HepG2 (cell line): ENCODE data around the gene SRRM3. TPM values are rescaled to one million over a fixed set of nuclear protein-coding genes. Genes with fewer than 3 reads are reported as not detected.

Experiments used
- ATAC-seq: fragments of 200-7000 bp; cut with Tn5 transposase; 3 replicates; pipeline ENCODE4 v1.9.1; 2020; ENCODE audit warnings: mild to moderate bottlenecking, moderate library complexity
- BruUV-seq: library from RNA; stranded (reverse); fragments of 400-500 nt; replicated peaks from 2 replicates; lab custom pipeline; 2021; lab: Mats Ljungman, UMichigan
- CTCF ChIA-PET: fragments of 300-600 bp; formaldehyde crosslinking; extraction: SDS; loops from one replicate; lab custom pipeline; 2021; ENCODE audit warnings: low total read pairs, inconsistent platforms, low intra/inter-chr PET ratio; lab: Yijun Ruan, JAX
- POLR2A ChIA-PET: fragments of 350-600 bp; sonication (Branson Sonifier 250); formaldehyde crosslinking; loops from one replicate; lab custom pipeline; 2020; ENCODE audit warnings: antibody characterized with exemption, inconsistent platforms; lab: Yijun Ruan, JAX
- DNase-seq: peaks from one replicate; pipeline ENCODE4 v3.0.0-alpha.2; 2015; ENCODE audit warnings: low spot score
- FAIRE-seq: peaks from 3 replicates; lab custom pipeline; 2011; peaks lifted over from hg19 to GRCh38; lab: Jason Lieb, UNC
- H2AFZ ChIP-seq: one replicate; pipeline ENCODE4 v1.6.1; 2011; ENCODE audit warnings: low read length, inconsistent platforms
- H3K27ac ChIP-seq: fragments of 300-600 bp; 3 replicates; pipeline ENCODE4 v1.8.0; 2011; ENCODE audit warnings: mixed run types, mild to moderate bottlenecking, mixed read lengths, low read length, inconsistent platforms; ENCODE audit not compliant: insufficient read depth; ENCODE audit errors: extremely low read length
- H3K27me3 ChIP-seq, 2 experiments: fragments of 200-600 bp in 1 of 2; 2 replicates in 1 of 2; 3 replicates in 1 of 2; pipeline versions ENCODE4 v1.6.0 to v1.8.0; 2011; ENCODE audit warnings: low read length in 2 of 2, mild to moderate bottlenecking in 2 of 2, moderate library complexity in 2 of 2, inconsistent platforms in 1 of 2; ENCODE audit not compliant: insufficient read depth in 2 of 2, control insufficient read depth in 1 of 2
- H3K36me3 ChIP-seq, 2 experiments: fragments of 200-600 bp in 1 of 2; replicated peaks in 1 of 2; 2 replicates in 1 of 2; 3 replicates in 1 of 2; pipeline versions ENCODE4 v1.5.1 to v1.8.0; 2011; ENCODE audit warnings: low read length in 2 of 2, inconsistent platforms in 1 of 2; ENCODE audit not compliant: insufficient read depth in 2 of 2, control insufficient read depth in 1 of 2
- H3K4me1 ChIP-seq: 2 replicates; pipeline ENCODE4 v1.5.1; 2012; ENCODE audit warnings: low read length, inconsistent platforms; ENCODE audit not compliant: insufficient read depth
- H3K4me2 ChIP-seq: 2 replicates; pipeline ENCODE4 v1.6.0; 2011; ENCODE audit warnings: low read depth, low read length, inconsistent platforms
- H3K4me3 ChIP-seq, 3 experiments: fragments of 200-600 bp in 1 of 3; sonication (generic), shearing (Covaris generic) in 1 of 3; replicated peaks in 1 of 3; 2 replicates each; pipeline ENCODE4 v1.5.1; 2011 to 2016; ENCODE audit warnings: low read length in 3 of 3, inconsistent platforms in 2 of 3, low read depth in 2 of 3, mild to moderate bottlenecking in 2 of 3, control low read depth in 1 of 3, mixed read lengths in 1 of 3; ENCODE audit not compliant: insufficient read depth in 1 of 3
- H3K79me2 ChIP-seq: one replicate; pipeline ENCODE4 v1.6.1; 2011; ENCODE audit warnings: low read length, inconsistent platforms; ENCODE audit not compliant: insufficient read depth
- H3K9ac ChIP-seq: 2 replicates; pipeline ENCODE4 v1.6.0; 2011; ENCODE audit warnings: mild to moderate bottlenecking, low read depth, low read length, inconsistent platforms; ENCODE audit not compliant: insufficient read depth
- H3K9me3 ChIP-seq: 2 replicates; pipeline ENCODE4 v1.5.1; 2012; ENCODE audit warnings: mild to moderate bottlenecking, low read length
- H4K20me1 ChIP-seq: 2 replicates; pipeline ENCODE4 v1.6.0; 2011; ENCODE audit warnings: inconsistent platforms, mild to moderate bottlenecking, low read length, moderate library complexity; ENCODE audit not compliant: insufficient read depth
- AHR ChIP-seq: IDR thresholded peaks from 2 replicates; pipeline ENCODE4 v1.6.1; 2018; ENCODE audit warnings: missing genetic modification reagents, missing compliant biosample characterization
- HDAC6 ChIP-seq: fragments of 200-600 bp; sonication (generic); IDR thresholded peaks from 2 replicates; pipeline ENCODE4 v1.7.0; 2017; ENCODE audit warnings: mild to moderate bottlenecking, antibody characterized with exemption, low read length, low read depth
- NFIB ChIP-seq: sonication (generic); formaldehyde crosslinking; IDR thresholded peaks from 2 replicates; pipeline ENCODE4 v1.9.0; 2021; ENCODE audit warnings: missing genetic modification reagents, mild to moderate bottlenecking, borderline replicate concordance
- NFKB2 ChIP-seq: sonication (generic); formaldehyde crosslinking; IDR thresholded peaks from 2 replicates; pipeline ENCODE4 v1.4.0; 2020; ENCODE audit warnings: missing genetic modification reagents, borderline replicate concordance
- PHF20 ChIP-seq: sonication (generic); formaldehyde crosslinking; IDR thresholded peaks from 2 replicates; pipeline ENCODE4 v1.5.0; 2020; ENCODE audit warnings: mild to moderate bottlenecking, missing genetic modification reagents
- ZFP37 ChIP-seq: sonication (generic); formaldehyde crosslinking; IDR thresholded peaks from 2 replicates; pipeline ENCODE4 v1.4.0; 2020; ENCODE audit warnings: missing genetic modification reagents, borderline replicate concordance
- ZFP82 ChIP-seq: sonication (generic); formaldehyde crosslinking; IDR thresholded peaks from 2 replicates; pipeline ENCODE4 v1.5.1; 2020; ENCODE audit warnings: mild to moderate bottlenecking, missing genetic modification reagents, borderline replicate concordance
- ZNF605 ChIP-seq: sonication (generic); formaldehyde crosslinking; IDR thresholded peaks from 2 replicates; pipeline ENCODE4 v1.8.0; 2022; ENCODE audit warnings: mild to moderate bottlenecking, missing genetic modification reagents
- WGBS: methylation state at CpG from one replicate; pipeline ENCODE4 v1.1.6; 2017; ENCODE audit warnings: low lambda C conversion rate; 5-methylcytosine and 5-hydroxymethylcytosine counted together
- in situ Hi-C: cut with HindIII; loops from 2 replicates; pipeline ENCODE4 v1.10.0; 2017; ENCODE audit warnings: low pct_unique_long_range_greater_than_20kb; ENCODE audit not compliant: extremely low pct_ligation_motif_present
- intact Hi-C: fragments of 100-400 bp; cut with micrococcal nuclease; formaldehyde crosslinking; loops from one replicate; pipeline ENCODE4 v1.10.0; 2022; ENCODE audit not compliant: unreplicated experiment
- polyA plus RNA-seq, 8 experiments: library from polyadenylated mRNA; depleted of rRNA in 3 of 8; stranded (reverse) in 7 of 8; unstranded in 1 of 8; fragments of >200 nt; fragmentation: Illumina TruSeq in 4 of 8; extraction: Trizol in 4 of 8; gene quantifications; 2 replicates each; pipeline versions ENCODE4 v1.2.1 to v1.2.3, GENCODE V29; 2011 to 2016; ENCODE audit warnings: low read depth in 4 of 8, missing spikeins in 1 of 8, mixed read lengths in 1 of 8; ENCODE audit not compliant: insufficient read depth in 1 of 8
- total RNA-seq, 5 experiments: library from RNA; depleted of rRNA; stranded (reverse); fragments of >200 nt; fragmentation: Illumina TruSeq; extraction: Trizol; gene quantifications; 2 replicates each; pipeline ENCODE4 v1.2.3, GENCODE V29; 2016; ENCODE audit warnings: low read depth in 1 of 5
- TF ChIP-seq, protein P1 (sequence below): sonication (generic); formaldehyde crosslinking; IDR thresholded peaks from 2 replicates; pipeline ENCODE4 v1.9.0; 2021; ENCODE audit warnings: mild to moderate bottlenecking, missing genetic modification reagents

Gene SRRM3
- total and polyA plus RNA-seq, 2 of the 13 experiments (the other 11 are each of a cell fraction or from before 2014, with no cell fraction given) = 0.13 to 0.54 TPM

DNA sequence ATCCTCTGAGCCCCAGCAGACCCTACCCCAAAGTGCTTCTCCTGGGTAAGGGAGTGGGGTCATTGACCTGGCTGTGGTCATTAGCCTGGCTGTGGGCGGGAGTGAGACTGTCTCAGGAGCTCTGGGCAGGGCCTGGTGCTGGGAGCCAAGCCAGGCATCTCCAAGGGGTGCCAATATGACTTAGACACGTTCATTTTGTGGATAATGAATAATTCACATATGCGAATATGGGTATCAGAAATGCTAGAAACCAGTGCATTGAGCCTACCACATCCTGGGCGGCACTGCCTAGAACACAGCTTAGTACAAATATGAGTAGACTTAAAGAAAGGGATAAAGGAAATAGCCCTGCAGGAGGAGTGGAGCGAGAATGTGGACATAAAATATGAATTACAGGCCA lies 14.4 kb upstream of the SRRM3 start:
- Histone ChIP-seq H3K79me2 (no peaks in the 10 kb centered on the region), H3K9me3 (no peaks in the 10 kb centered on the region), H3K9ac (no peak overlapping the region), H3K27me3 (peaks cover 0 to 4% of the 10 kb centered on the region in 2 experiments; a peak in 2 of 5 replicates), H3K4me1 (no peaks in the 10 kb centered on the region), H3K4me3 (no peak overlapping the region), H4K20me1 (no peaks in the 10 kb centered on the region), H2AFZ (no peak overlapping the region), H3K27ac (no peak overlapping the region), H3K4me2 (no peak overlapping the region), H3K36me3 (no peaks in the 10 kb centered on the region)
- DNase-seq = no peak
- no peak for FAIRE-seq
- POLR2A ChIA-PET = no interaction called here
- TF ChIP-seq HDAC6 = no peak
- no peak for TF ChIP-seq PHF20 (CRISPR knock-in tag)
- TF ChIP-seq ZFP82 (CRISPR knock-in tag) = no peak
- TF ChIP-seq ZNF605 = no peak
- TF ChIP-seq NFIB (CRISPR knock-in tag) = no peak
- TF ChIP-seq NFKB2 (CRISPR knock-in tag) = no peak
- no peak for TF ChIP-seq AHR
- TF ChIP-seq, protein P1, sequence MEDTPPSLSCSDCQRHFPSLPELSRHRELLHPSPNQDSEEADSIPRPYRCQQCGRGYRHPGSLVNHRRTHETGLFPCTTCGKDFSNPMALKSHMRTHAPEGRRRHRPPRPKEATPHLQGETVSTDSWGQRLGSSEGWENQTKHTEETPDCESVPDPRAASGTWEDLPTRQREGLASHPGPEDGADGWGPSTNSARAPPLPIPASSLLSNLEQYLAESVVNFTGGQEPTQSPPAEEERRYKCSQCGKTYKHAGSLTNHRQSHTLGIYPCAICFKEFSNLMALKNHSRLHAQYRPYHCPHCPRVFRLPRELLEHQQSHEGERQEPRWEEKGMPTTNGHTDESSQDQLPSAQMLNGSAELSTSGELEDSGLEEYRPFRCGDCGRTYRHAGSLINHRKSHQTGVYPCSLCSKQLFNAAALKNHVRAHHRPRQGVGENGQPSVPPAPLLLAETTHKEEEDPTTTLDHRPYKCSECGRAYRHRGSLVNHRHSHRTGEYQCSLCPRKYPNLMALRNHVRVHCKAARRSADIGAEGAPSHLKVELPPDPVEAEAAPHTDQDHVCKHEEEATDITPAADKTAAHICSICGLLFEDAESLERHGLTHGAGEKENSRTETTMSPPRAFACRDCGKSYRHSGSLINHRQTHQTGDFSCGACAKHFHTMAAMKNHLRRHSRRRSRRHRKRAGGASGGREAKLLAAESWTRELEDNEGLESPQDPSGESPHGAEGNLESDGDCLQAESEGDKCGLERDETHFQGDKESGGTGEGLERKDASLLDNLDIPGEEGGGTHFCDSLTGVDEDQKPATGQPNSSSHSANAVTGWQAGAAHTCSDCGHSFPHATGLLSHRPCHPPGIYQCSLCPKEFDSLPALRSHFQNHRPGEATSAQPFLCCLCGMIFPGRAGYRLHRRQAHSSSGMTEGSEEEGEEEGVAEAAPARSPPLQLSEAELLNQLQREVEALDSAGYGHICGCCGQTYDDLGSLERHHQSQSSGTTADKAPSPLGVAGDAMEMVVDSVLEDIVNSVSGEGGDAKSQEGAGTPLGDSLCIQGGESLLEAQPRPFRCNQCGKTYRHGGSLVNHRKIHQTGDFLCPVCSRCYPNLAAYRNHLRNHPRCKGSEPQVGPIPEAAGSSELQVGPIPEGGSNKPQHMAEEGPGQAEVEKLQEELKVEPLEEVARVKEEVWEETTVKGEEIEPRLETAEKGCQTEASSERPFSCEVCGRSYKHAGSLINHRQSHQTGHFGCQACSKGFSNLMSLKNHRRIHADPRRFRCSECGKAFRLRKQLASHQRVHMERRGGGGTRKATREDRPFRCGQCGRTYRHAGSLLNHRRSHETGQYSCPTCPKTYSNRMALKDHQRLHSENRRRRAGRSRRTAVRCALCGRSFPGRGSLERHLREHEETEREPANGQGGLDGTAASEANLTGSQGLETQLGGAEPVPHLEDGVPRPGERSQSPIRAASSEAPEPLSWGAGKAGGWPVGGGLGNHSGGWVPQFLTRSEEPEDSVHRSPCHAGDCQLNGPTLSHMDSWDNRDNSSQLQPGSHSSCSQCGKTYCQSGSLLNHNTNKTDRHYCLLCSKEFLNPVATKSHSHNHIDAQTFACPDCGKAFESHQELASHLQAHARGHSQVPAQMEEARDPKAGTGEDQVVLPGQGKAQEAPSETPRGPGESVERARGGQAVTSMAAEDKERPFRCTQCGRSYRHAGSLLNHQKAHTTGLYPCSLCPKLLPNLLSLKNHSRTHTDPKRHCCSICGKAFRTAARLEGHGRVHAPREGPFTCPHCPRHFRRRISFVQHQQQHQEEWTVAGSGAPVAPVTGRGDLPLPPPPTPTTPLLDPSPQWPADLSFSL = no peak
- no peak for TF ChIP-seq ZFP37 (CRISPR knock-in tag)
- intact Hi-C loops (no loop called here), in situ Hi-C loops (no loop called here)
- BruUV-seq = no TSS peak
- WGBS = 35% methylated on average over 4 of the region's 5 CpGs
- CTCF ChIA-PET = no interaction called here
- no peak for ATAC-seq
